ENCODE data around the gene TLR6.

Gene TLR6

GRCh38 chr4:38822748-38823303 is 33.8 kb downstream of the TLR6 start:
- TF ChIP-seq GLIS3 (CRISPR knock-in tag; IDR thresholded peaks at IDR 0.05) = no peak
- TF ChIP-seq ZFP30 (CRISPR knock-in tag; IDR thresholded peaks at IDR 0.05) = no peak
- no peak for TF ChIP-seq ARNTL (CRISPR knock-in tag; IDR thresholded peaks at IDR 0.05; ENCODE audit: borderline replicate concordance, low read depth)
- no peak for TF ChIP-seq CSDC2 (CRISPR knock-in tag; IDR thresholded peaks at IDR 0.05)
- TF ChIP-seq ISL1 (CRISPR knock-in tag; IDR thresholded peaks at IDR 0.05) = no peak
- TF ChIP-seq ZFP3 (CRISPR knock-in tag; IDR thresholded peaks at IDR 0.05) = no peak
- no peak for TF ChIP-seq ESRRG (CRISPR knock-in tag; IDR thresholded peaks at IDR 0.05)
- TF ChIP-seq, protein P1, sequence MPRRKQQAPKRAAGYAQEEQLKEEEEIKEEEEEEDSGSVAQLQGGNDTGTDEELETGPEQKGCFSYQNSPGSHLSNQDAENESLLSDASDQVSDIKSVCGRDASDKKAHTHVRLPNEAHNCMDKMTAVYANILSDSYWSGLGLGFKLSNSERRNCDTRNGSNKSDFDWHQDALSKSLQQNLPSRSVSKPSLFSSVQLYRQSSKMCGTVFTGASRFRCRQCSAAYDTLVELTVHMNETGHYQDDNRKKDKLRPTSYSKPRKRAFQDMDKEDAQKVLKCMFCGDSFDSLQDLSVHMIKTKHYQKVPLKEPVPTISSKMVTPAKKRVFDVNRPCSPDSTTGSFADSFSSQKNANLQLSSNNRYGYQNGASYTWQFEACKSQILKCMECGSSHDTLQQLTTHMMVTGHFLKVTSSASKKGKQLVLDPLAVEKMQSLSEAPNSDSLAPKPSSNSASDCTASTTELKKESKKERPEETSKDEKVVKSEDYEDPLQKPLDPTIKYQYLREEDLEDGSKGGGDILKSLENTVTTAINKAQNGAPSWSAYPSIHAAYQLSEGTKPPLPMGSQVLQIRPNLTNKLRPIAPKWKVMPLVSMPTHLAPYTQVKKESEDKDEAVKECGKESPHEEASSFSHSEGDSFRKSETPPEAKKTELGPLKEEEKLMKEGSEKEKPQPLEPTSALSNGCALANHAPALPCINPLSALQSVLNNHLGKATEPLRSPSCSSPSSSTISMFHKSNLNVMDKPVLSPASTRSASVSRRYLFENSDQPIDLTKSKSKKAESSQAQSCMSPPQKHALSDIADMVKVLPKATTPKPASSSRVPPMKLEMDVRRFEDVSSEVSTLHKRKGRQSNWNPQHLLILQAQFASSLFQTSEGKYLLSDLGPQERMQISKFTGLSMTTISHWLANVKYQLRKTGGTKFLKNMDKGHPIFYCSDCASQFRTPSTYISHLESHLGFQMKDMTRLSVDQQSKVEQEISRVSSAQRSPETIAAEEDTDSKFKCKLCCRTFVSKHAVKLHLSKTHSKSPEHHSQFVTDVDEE (CRISPR knock-in tag; IDR thresholded peaks at IDR 0.05) = no peak
- no peak for TF ChIP-seq CREB5 (CRISPR knock-in tag; IDR thresholded peaks at IDR 0.05; ENCODE audit: low read depth)
- TF ChIP-seq RARB (CRISPR knock-in tag; IDR thresholded peaks at IDR 0.05) = no peak
- no peak for TF ChIP-seq ZNF8 (CRISPR knock-in tag; IDR thresholded peaks at IDR 0.05)
- no peak for TF ChIP-seq ZC3H10 (CRISPR knock-in tag; IDR thresholded peaks at IDR 0.05)
- TF ChIP-seq PPARA (CRISPR knock-in tag; IDR thresholded peaks at IDR 0.05; ENCODE audit: borderline replicate concordance) = no peak
- TF ChIP-seq ZNF70 (CRISPR knock-in tag; IDR thresholded peaks at IDR 0.05) = no peak
- no peak for ATAC-seq

GRCh38 chr4:38821739-38822138 is 34.9 kb downstream of the TLR6 start:
- TF ChIP-seq PATZ1 (CRISPR knock-in tag; IDR thresholded peaks at IDR 0.05; ENCODE audit: borderline replicate concordance) (no peak), ESRRG (CRISPR knock-in tag; IDR thresholded peaks at IDR 0.05) (no peak), ZFP3 (CRISPR knock-in tag; IDR thresholded peaks at IDR 0.05) (no peak), PPARA (CRISPR knock-in tag; IDR thresholded peaks at IDR 0.05; ENCODE audit: borderline replicate concordance) (no peak), ISL1 (CRISPR knock-in tag; IDR thresholded peaks at IDR 0.05) (no peak), POU6F1 (CRISPR knock-in tag; IDR thresholded peaks at IDR 0.05; ENCODE audit: borderline replicate concordance, low read depth) (no peak), BACH2 (CRISPR knock-in tag; IDR thresholded peaks at IDR 0.05; ENCODE audit: borderline replicate concordance) (no peak), OSR1 (CRISPR knock-in tag; IDR thresholded peaks at IDR 0.05) (no peak), ARNTL (CRISPR knock-in tag; IDR thresholded peaks at IDR 0.05; ENCODE audit: borderline replicate concordance, low read depth) (no peak), ZNF565 (CRISPR knock-in tag; conservative IDR thresholded peaks at IDR 0.05; ENCODE audit: low read depth) (no peak), CSDC2 (CRISPR knock-in tag; IDR thresholded peaks at IDR 0.05) (no peak), RARB (CRISPR knock-in tag; IDR thresholded peaks at IDR 0.05) (no peak), ZNF70 (CRISPR knock-in tag; IDR thresholded peaks at IDR 0.05) (no peak), TOX (CRISPR knock-in tag; IDR thresholded peaks at IDR 0.05; ENCODE audit: borderline replicate concordance) (no peak), ZNF8 (CRISPR knock-in tag; IDR thresholded peaks at IDR 0.05) (no peak)
- TF ChIP-seq, protein P1 (CRISPR knock-in tag; IDR thresholded peaks at IDR 0.05) = no peak
- ATAC-seq = no peak

Measured in SK-N-SH treated with all-trans-retinoic acid at 6 μM for 48 hours (cell line).